PC-9 (cell line): ENCODE data around the gene MARCHF11.

Experiments used
- EZH2 ChIP-seq: fragments of 200-600 bp; sonication (generic); IDR thresholded peaks from 2 replicates; pipeline ENCODE4 v1.8.0; 2017; ENCODE audit warnings: antibody characterized with exemption, low read depth
- TF ChIP-seq, protein P1 (sequence below): fragments of 200-600 bp; sonication (generic); conservative IDR thresholded peaks from 2 replicates; pipeline ENCODE4 v1.6.1; 2017; ENCODE audit warnings: mixed run types, antibody characterized with exemption, mild to moderate bottlenecking, moderate library complexity

DNA sequence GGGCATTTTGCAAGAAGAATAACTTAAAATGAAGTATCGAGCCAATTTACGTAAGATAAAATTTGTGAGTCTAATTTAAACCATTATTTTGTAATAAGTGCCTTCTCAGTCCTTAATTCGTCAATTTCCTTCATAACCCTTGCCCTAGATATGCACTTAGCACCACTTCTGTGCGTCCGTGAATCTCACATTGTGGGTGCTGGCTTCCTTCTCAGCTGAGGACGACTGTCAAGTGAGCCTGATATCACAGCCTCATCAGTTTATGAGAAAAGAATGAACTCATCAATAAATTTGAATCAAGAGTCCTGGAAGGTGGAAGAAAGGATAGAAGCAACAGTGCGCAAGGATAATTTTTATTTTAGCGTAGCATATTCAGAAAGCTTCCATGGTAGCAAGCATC, 64.5 kb downstream of the MARCHF11 start:
- TF ChIP-seq, protein P1, sequence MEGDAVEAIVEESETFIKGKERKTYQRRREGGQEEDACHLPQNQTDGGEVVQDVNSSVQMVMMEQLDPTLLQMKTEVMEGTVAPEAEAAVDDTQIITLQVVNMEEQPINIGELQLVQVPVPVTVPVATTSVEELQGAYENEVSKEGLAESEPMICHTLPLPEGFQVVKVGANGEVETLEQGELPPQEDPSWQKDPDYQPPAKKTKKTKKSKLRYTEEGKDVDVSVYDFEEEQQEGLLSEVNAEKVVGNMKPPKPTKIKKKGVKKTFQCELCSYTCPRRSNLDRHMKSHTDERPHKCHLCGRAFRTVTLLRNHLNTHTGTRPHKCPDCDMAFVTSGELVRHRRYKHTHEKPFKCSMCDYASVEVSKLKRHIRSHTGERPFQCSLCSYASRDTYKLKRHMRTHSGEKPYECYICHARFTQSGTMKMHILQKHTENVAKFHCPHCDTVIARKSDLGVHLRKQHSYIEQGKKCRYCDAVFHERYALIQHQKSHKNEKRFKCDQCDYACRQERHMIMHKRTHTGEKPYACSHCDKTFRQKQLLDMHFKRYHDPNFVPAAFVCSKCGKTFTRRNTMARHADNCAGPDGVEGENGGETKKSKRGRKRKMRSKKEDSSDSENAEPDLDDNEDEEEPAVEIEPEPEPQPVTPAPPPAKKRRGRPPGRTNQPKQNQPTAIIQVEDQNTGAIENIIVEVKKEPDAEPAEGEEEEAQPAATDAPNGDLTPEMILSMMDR = no peak
- no peak for TF ChIP-seq EZH2
